DMS153 (cell line): ENCODE measurements around the gene TMEM141.
A peak's percentile ranks its signal among the peaks of the same experiment; 100 is the strongest.
"Not testable (repeated sequence)": the region's sequence is repeated elsewhere in the genome, so short reads cannot be mapped to it uniquely, and the experiment has no call there.

ENCODE experiments used
- DNase-seq: peaks from one replicate; lab custom pipeline; 2025; lab: John Stamatoyannopoulos, UW

Gene TMEM141

GRCh38 chr9:136773386-136774044, 17.6 kb upstream of the TMEM141 start:
- no peak for DNase-seq

DNA sequence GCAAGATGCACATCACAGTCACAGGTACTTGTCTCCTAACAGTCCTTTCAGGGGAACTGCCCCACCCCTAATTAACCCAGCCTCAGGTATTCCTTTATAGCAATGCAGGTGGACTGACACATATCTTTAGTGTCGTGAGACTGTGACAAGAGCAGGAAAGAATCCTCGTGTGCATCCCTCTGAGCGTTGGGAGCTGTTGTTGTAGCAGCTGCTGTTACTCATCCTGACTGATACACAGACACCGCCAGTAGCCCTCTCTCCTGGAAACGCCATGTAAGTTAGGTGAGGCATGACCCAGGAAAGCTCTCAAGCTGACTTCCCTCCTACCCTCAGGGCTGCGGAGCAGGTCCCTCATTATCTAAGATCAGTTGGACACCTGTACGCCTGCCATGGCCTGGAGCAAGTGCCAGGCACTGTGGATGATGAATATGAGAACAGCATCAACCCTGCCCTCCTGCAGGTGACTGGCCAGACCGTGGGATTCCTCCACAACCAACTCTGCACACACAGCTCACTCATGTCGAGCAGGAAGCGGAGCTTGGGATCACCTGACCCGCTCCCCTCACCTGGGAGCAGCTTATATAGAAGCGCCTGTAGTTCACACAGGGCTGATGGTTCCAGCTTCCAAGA, 16.6 kb upstream of the TMEM141 start:
- DNase-seq: no peak

DNA sequence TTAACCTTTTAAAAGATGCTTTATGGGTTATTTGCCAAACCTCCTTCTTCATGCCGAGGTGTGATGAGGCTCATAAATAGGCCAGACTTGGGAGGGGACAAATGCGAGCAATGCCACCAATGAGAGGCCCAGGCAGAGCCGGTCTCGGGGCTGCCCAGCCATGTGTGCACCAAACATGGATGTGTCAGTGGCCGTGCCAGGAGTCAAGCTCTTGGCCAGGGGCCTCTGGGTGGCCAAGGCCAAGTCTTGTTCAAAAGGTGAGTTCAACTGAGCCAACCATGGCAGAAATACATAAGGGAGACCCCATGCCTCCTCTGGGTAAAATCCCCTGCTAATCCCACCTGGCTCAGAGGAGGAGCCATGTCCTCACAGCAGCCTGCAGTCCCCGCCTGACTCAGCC, 16.0 kb upstream of the TMEM141 start:
- DNase-seq: no peak

- DNase-seq: no peak
These were observed 14.2 kb upstream of the TMEM141 start for GRCh38 chr9:136776947-136777346.

GRCh38 chr9:136777359-136777758, 13.8 kb upstream of the TMEM141 start:
- no peak for DNase-seq

- no peak for DNase-seq
These were observed 11.3 kb upstream of the TMEM141 start for GRCh38 chr9:136779808-136780207.

GRCh38 chr9:136782452-136782851, 8.7 kb upstream of the TMEM141 start:
- no peak for DNase-seq

DNA sequence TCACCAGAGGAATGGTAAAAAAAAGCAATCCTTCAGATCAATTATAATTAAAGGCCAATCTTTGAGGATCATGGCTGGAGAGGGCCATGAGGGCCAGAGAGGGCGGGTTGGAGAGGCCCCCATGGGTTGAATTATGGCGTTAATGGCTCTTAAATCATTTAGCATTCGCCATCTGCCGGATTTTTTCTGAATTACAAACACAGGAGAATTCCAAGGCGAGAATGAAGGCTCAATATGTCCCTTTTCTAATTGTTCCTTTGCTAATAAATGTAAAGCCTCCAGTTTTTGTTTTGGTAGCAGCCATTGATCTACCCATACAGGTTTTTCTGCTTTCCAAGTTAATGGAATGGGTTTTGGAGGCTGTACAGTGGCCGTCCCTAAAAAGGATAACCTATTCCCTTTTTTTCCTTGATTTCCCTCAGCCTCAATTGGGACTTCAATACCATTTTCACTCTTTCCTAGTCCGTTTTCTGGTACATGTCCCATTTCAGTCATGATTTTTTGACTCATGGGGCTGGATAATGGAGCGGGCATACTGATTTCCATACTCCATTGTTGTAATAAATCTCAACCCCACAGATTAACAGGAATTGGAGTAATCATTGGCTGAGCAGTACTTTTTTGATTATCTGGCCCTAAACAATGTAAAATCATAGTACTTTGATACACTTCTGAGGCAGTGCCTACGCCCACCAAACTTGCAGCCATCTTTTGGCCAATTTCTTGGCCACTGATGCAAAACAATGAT, 6.7 kb upstream of the TMEM141 start:
- DNase-seq: no peak

- no peak for DNase-seq
These were observed 6.2 kb upstream of the TMEM141 start for GRCh38 chr9:136784997-136785361.

DNA sequence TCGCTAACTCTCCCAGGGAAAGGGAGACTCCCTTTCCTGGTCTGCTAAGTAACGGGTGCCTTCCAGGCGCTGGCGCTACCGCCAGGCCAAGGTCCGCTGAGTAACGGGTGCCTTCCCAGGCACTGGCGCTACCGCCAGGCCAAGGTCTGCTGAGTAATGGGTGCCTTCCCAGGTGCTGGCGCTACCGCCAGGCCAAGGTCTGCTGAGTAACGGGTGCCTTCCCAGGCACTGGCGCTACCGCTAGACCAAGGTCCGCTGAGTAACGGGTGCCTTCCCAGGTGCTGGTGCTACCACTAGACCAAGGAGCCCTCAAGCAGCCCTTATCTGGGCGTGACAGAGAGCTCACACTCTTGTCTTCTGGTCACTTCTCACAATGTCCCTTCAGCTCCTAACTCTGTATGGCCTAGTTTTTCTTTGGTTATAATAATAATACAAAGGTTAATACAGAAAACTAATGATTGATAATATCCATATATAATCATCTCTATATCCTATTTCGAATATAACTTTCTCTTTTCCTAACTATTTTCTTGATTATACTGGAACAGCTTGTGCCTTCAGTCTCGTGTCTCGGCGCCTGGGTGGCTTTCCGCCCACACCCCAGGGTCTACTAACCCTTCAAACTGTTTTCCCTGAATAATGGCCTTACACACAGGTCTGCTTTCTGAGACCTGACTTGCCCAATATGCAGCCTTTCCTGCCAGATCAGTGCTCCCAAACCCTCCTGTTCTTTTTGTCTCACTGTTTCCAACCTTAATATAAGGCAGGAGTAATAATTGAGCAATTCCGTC, 5.4 kb upstream of the TMEM141 start:
- not testable (repeated sequence) for DNase-seq

DNA sequence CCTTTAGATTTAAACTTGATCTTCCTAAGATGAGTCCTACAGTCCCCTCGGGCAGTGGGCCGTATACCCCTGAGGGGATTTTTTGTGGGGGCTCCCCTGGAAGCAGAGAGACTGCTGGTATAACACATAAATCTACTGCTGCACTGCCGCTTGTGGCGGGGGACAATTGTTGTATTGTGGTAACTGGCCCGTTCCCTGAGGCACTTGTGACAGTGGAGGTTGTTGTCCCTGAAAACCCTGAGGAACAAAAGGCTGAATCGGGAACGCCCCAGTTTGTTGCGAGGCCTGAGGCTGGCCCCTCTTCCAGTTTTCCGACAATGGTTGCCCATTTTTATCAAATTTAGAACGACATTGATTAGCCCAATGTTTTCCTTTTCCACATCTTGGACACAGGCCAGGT, 4.7 kb upstream of the TMEM141 start:
- no peak for DNase-seq

DNA sequence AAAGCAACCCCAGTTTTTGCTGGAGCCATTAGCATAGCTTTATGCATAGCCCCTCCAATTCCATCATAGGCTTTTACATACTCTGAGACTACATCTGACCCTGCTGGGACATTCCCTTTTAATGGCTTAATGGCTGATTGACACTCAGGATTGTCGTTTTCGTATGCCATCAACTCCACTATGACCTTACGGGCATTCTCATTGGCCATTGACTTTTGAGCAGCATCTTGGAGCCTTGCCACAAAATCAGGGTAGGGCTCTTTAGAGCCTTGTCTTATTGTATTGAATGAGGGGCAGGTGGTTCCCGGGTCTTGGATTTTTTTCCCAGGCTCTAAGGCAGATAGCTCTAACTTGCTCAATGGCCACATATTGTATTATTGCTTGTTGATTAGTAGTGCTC, 4.2 kb upstream of the TMEM141 start:
- DNase-seq: not testable (repeated sequence)

DNA sequence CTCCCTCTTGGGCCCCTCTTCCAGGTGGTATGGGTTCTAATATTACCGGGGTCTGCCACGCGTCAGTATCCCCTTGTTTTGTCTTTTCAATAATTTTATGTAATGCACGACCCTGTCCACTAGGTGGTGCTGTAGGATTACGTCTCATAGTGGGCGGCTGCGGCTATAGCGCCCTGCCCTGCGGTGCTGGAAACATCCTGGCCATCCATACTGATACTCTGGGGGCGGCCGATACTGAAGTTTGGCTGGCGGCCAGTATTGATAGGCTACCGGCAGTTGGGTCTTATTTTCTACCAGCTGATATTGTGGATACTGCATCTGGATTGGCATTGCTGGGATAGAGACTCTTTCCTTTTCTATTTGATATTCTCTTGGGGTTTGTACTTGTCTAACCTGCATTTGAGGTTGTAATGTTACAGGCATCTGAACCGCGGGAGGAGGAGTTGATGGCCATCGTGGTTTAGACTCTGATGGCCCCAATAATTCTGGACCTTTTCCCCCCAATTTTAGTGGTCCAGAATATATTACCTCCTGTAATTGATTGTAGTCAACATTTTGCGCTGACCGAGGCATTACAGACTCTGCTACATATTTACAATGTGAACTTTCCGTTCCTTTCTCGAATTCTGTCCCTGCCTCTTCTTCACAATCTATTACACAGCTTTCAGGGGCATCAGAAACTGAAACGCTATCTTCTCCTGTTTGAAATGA, 3.3 kb upstream of the TMEM141 start:
- no peak for DNase-seq

GRCh38 chr9:136788644-136789522, 2.3 kb upstream of the TMEM141 start:
- DNase-seq: not testable (repeated sequence)

GRCh38 chr9:136789523-136789937, 1.6 kb upstream of the TMEM141 start:
- DNase-seq: no peak

GRCh38 chr9:136791516-136792276, 552 bp downstream of the TMEM141 start:
- peak; percentile 62 for DNase-seq

- no peak for DNase-seq
These were observed 1.4 kb downstream of the TMEM141 start for GRCh38 chr9:136792321-136793085.

DNA sequence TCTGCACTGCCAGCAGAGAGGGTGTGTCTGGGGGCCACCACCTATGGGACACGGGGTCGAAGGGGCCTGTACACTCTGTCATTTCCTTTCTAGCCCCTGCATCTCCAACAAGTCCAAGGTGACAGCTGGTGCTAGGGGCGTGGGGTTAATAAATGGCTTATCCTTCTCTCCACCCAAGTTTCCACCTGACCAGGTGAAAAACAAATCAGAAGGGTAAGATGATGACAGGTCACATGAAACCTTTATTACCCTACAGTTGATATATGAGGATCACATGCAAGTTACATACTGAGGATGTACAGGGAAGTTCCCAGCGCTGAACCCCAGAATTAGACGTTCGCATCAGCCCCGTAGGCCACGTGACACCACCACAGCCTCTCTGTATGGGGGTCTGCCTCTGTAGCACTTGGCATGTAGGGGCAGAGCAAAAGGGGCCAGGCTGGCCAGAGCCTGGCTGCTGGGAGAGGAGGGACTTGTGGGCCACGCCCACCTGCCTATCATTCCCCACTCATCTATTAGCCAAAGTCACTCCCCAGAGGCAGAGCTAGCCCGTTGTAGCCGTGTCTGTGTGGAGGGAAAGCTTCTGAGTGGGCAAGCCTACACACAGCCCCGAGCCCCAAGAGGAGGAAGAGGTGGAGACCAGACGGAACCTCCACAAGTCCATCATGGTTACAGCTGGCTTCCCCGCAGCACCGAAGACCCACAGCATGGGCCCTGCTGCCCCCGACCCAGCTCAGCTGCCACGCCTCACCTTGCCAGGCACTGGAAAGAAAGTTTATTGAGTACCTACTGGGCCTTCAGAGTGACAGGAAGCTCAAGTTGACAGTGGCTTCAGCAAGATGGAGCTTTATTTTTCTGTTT, 2.2 kb downstream of the TMEM141 start:
- no peak for DNase-seq
